DMS153 (cell line): Measurements from ENCODE around the gene FCHSD1.

Source experiments
- DNase-seq: peaks from one replicate; lab custom pipeline; 2025; lab: John Stamatoyannopoulos, UW

Gene FCHSD1

GRCh38 chr5:141672841-141673813 lies 21.9 kb upstream of the FCHSD1 start:
- DNase-seq, result no peak

- DNase-seq, result no peak
Observed at GRCh38 chr5:141672071-141672840, 21.0 kb upstream of the FCHSD1 start.

GRCh38 chr5:141669520-141669919 lies 18.3 kb upstream of the FCHSD1 start:
- DNase-seq, result no peak

- DNase-seq, result no peak
Observed at GRCh38 chr5:141668601-141669265, 17.5 kb upstream of the FCHSD1 start.

GRCh38 chr5:141665995-141666940 lies 15.1 kb upstream of the FCHSD1 start:
- DNase-seq, result no peak

GRCh38 chr5:141664733-141665461 lies 13.7 kb upstream of the FCHSD1 start:
- peak; percentile 14 for DNase-seq

GRCh38 chr5:141663506-141663905 lies 12.3 kb upstream of the FCHSD1 start:
- no peak for DNase-seq

- no peak for DNase-seq
Observed at GRCh38 chr5:141662028-141662427, 10.8 kb upstream of the FCHSD1 start.

- no peak for DNase-seq
Observed at GRCh38 chr5:141657937-141658545, 6.8 kb upstream of the FCHSD1 start.

GRCh38 chr5:141657404-141657803 lies 6.2 kb upstream of the FCHSD1 start:
- DNase-seq, result no peak

GRCh38 chr5:141656396-141656795 lies 5.2 kb upstream of the FCHSD1 start:
- no peak for DNase-seq

- no peak for DNase-seq
Observed at GRCh38 chr5:141655020-141655419, 3.8 kb upstream of the FCHSD1 start.

- no peak for DNase-seq
Observed at GRCh38 chr5:141654298-141654697, 3.1 kb upstream of the FCHSD1 start.

GRCh38 chr5:141651728-141652105 lies 499 bp upstream of the FCHSD1 start:
- DNase-seq, result no peak

- DNase-seq, result no peak
Observed at GRCh38 chr5:141649972-141650371, 1.2 kb downstream of the FCHSD1 start.

- no peak for DNase-seq
Observed at GRCh38 chr5:141649056-141649688, 2.0 kb downstream of the FCHSD1 start.

- DNase-seq, result no peak
Observed at GRCh38 chr5:141647851-141648250, 3.4 kb downstream of the FCHSD1 start.

- DNase-seq, result no peak
Observed at GRCh38 chr5:141647242-141647641, 4.0 kb downstream of the FCHSD1 start.

GRCh38 chr5:141646026-141646425 lies 5.2 kb downstream of the FCHSD1 start:
- DNase-seq, result no peak
